ENCODE results near the gene ADCY5. TPM values are rescaled to one million over a fixed set of nuclear protein-coding genes. Genes with fewer than 3 reads are reported as not detected.

ADCY5 gene
- total RNA-seq, 1 experiment from 2014 or later, result 0.49 TPM

DNA sequence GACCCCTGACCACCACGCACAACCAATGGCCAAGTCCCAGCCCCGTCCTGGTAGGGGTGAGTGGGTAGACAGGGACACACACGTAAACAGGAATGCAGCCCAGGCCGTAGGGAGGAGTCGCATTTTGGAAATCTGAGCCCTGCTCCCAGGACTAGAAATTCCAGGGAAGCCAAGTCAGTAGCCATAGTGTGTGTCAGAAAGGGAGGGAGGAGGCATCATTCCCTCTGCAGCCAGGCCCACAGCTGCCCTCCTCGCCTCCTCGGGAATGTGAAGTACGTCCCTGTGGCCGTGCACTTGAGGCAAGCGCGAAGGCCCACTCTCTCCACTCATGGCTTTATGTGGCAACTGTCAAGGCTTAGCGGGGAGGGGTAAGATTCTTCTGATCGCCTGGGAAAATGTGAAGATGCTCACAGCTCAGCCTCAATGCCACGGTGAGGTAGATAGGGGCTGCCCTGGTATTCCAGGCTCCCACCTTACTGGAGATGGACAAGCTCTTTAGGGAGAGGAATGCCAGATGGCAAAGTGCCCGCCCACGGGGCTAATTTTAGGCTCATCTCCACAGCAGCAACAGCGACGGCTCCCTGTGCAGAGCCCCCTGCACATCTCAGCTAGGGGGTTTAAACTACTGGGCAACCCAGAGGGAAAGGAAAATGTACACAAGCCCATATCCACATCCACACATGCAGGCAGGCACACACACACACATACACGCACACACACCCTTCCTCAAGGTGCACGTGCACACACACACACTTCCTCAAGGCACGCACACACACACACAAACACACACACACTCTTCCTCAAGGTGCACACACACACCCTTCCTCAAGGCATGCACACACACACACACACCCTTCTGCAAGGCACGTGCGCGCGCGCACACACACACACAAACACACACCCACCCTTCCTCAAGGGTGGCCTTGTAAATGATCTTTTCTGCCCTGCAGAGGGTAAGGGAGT, 65.5 kb downstream of the ADCY5 start:
- no TSS peak for BruUV-seq (replicated peaks)
- peaks cover 7 to 23% of the 10 kb centered on the region in 2 experiments for H3K4me1 ChIP-seq (ENCODE audit: control insufficient read depth in 1 of 2, insufficient read depth in 2 of 2, low read length in 2 of 2)
- H3K9me3 ChIP-seq (ENCODE audit: control insufficient read depth in 1 of 2, insufficient read depth in 1 of 2, low read depth in 1 of 2, low read length in 2 of 2), result no peaks in the 10 kb centered on the region
- H3K4me2 ChIP-seq (ENCODE audit: low read length), result peak overlapping the region; percentile 14; the same call in 1 of the 2 replicates
- H3K36me3 ChIP-seq (ENCODE audit: control insufficient read depth in 1 of 2, insufficient read depth in 2 of 2, low read length in 2 of 2), result no peaks in the 10 kb centered on the region
- CTCF ChIA-PET, result no interaction called here
- no peak overlapping the region for H2AFZ ChIP-seq (ENCODE audit: low read depth, low read length, poor library complexity, severe bottlenecking)
- no peaks in the 10 kb centered on the region for H3K79me2 ChIP-seq (ENCODE audit: insufficient read depth, low read length)
- H3K27me3 ChIP-seq (ENCODE audit: insufficient read depth, low read length), result no peaks in the 10 kb centered on the region
- H3K9me2 ChIP-seq (ENCODE audit: insufficient read depth), result no peaks in the 10 kb centered on the region
- intact Hi-C loops (cut with micrococcal nuclease), result no loop called here
- no peak for DNase-seq (ENCODE audit: low read depth, low spot score)
- RAD21 ChIA-PET (ENCODE audit: low non-redundant PET in 1 of 2, low total read pairs in 2 of 2, uncharacterized antibody in 2 of 2, unreplicated experiment in 2 of 2), result no interaction called here
- no peak overlapping the region for H3K27ac ChIP-seq (ENCODE audit: low read depth, low read length)
- ATAC-seq, result no peak; the same call in none of the 2 replicates
- POLR2A ChIA-PET, result no interaction called here
- no peak for TF ChIP-seq JUND (IDR thresholded peaks at IDR 0.05)
- TF ChIP-seq, protein P1, sequence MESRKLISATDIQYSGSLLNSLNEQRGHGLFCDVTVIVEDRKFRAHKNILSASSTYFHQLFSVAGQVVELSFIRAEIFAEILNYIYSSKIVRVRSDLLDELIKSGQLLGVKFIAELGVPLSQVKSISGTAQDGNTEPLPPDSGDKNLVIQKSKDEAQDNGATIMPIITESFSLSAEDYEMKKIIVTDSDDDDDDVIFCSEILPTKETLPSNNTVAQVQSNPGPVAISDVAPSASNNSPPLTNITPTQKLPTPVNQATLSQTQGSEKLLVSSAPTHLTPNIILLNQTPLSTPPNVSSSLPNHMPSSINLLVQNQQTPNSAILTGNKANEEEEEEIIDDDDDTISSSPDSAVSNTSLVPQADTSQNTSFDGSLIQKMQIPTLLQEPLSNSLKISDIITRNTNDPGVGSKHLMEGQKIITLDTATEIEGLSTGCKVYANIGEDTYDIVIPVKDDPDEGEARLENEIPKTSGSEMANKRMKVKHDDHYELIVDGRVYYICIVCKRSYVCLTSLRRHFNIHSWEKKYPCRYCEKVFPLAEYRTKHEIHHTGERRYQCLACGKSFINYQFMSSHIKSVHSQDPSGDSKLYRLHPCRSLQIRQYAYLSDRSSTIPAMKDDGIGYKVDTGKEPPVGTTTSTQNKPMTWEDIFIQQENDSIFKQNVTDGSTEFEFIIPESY (IDR thresholded peaks at IDR 0.05; ENCODE audit: extremely low read depth, insufficient replicate concordance, low read length), result no peak
- TF ChIP-seq TCF7L2 (IDR thresholded peaks at IDR 0.05; ENCODE audit: borderline replicate concordance, extremely low read depth, insufficient read depth, insufficient read length), result no peak
- no peak for TF ChIP-seq SIN3A (IDR thresholded peaks at IDR 0.05; ENCODE audit: low read depth)
- TF ChIP-seq EGR1 (IDR thresholded peaks at IDR 0.05; ENCODE audit: low read depth), result no peak
- TF ChIP-seq, protein P2, sequence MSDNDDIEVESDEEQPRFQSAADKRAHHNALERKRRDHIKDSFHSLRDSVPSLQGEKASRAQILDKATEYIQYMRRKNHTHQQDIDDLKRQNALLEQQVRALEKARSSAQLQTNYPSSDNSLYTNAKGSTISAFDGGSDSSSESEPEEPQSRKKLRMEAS (IDR thresholded peaks at IDR 0.05), result no peak
- TF ChIP-seq YY1 (IDR thresholded peaks at IDR 0.05; ENCODE audit: extremely low read depth, insufficient replicate concordance, low read depth, low read length), result no peak
- TF ChIP-seq FOSL1 (IDR thresholded peaks at IDR 0.05; ENCODE audit: low read depth), result no peak
- TF ChIP-seq RAD21 (IDR thresholded peaks at IDR 0.05; ENCODE audit: low read depth), result no peak
- TF ChIP-seq EZH2phosphoT487 (IDR thresholded peaks at IDR 0.05; ENCODE audit: borderline replicate concordance), result no peak
- TF ChIP-seq, protein P3, sequence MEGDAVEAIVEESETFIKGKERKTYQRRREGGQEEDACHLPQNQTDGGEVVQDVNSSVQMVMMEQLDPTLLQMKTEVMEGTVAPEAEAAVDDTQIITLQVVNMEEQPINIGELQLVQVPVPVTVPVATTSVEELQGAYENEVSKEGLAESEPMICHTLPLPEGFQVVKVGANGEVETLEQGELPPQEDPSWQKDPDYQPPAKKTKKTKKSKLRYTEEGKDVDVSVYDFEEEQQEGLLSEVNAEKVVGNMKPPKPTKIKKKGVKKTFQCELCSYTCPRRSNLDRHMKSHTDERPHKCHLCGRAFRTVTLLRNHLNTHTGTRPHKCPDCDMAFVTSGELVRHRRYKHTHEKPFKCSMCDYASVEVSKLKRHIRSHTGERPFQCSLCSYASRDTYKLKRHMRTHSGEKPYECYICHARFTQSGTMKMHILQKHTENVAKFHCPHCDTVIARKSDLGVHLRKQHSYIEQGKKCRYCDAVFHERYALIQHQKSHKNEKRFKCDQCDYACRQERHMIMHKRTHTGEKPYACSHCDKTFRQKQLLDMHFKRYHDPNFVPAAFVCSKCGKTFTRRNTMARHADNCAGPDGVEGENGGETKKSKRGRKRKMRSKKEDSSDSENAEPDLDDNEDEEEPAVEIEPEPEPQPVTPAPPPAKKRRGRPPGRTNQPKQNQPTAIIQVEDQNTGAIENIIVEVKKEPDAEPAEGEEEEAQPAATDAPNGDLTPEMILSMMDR (IDR thresholded peaks at IDR 0.05 in 2 of 3, conservative IDR thresholded peaks at IDR 0.05 in 1 of 3; ENCODE audit: borderline replicate concordance in 1 of 3, insufficient read depth in 1 of 3, low read depth in 2 of 3, low read length in 2 of 3), result no peak
- H3K4me3 ChIP-seq (replicated peaks in 1 of 2; ENCODE audit: low read depth in 1 of 2, low read length in 2 of 2), result no peak overlapping the region
- H4K20me1 ChIP-seq (ENCODE audit: insufficient read depth), result no peaks in the 10 kb centered on the region
- no peak overlapping the region for H3K9ac ChIP-seq (ENCODE audit: low read length)
